ENCODE measurements around the gene RPS21.

Gene RPS21

DNA sequence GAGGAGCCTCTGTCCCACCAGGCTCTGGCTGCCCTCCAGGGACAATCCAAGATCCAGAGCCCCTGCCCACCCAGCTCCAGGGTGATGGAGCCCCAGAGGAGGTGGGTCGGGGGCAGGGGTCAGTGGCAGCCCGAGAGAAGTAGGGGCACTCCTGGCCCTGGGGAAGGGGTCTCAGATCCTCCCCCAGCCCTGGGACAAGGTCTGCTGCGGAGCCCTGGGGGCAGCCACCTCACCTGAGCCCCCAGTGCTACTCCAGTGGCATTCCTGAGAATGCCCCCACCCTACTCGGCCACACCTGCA, 17.1 kb upstream of the RPS21 start:
- Histone ChIP-seq H3K9me2 (replicated peaks; ENCODE audit: control insufficient read depth, low read length) (no peaks in the 10 kb centered on the region), H3F3A (ENCODE audit: control insufficient read depth, insufficient read depth) (peaks cover 9% of the 10 kb centered on the region; the same call in 1 of the 2 replicates), H3K4me1 (ENCODE audit: control insufficient read depth, low read length) (peaks cover 33% of the 10 kb centered on the region), H3K27ac (ENCODE audit: low read depth, low read length) (no peak overlapping the region), H3K27me3 (ENCODE audit: control insufficient read depth, low read length) (peaks cover 34% of the 10 kb centered on the region), H3K79me2 (ENCODE audit: control insufficient read depth, low read length) (peaks cover 19% of the 10 kb centered on the region), H3K36me3 (ENCODE audit: control insufficient read depth, low read length) (no peaks in the 10 kb centered on the region), H4K20me1 (ENCODE audit: control insufficient read depth, insufficient read depth, low read depth, low read length) (no peaks in the 10 kb centered on the region; the same call in 1 of the 2 replicates), H3K9me3 (ENCODE audit: control insufficient read depth, insufficient read depth, low read length) (no peaks in the 10 kb centered on the region), H3K4me3 (ENCODE audit: low read length) (no peak overlapping the region), H3K4me2 (ENCODE audit: low read length) (no peak overlapping the region)
- TF ChIP-seq, protein P1, sequence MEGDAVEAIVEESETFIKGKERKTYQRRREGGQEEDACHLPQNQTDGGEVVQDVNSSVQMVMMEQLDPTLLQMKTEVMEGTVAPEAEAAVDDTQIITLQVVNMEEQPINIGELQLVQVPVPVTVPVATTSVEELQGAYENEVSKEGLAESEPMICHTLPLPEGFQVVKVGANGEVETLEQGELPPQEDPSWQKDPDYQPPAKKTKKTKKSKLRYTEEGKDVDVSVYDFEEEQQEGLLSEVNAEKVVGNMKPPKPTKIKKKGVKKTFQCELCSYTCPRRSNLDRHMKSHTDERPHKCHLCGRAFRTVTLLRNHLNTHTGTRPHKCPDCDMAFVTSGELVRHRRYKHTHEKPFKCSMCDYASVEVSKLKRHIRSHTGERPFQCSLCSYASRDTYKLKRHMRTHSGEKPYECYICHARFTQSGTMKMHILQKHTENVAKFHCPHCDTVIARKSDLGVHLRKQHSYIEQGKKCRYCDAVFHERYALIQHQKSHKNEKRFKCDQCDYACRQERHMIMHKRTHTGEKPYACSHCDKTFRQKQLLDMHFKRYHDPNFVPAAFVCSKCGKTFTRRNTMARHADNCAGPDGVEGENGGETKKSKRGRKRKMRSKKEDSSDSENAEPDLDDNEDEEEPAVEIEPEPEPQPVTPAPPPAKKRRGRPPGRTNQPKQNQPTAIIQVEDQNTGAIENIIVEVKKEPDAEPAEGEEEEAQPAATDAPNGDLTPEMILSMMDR (IDR thresholded peaks at IDR 0.05; ENCODE audit: low read depth, low read length, poor library complexity, severe bottlenecking) = no peak
- TF ChIP-seq EZH2phosphoT487 (IDR thresholded peaks at IDR 0.05; ENCODE audit: borderline replicate concordance, low read length) = no peak

DNA sequence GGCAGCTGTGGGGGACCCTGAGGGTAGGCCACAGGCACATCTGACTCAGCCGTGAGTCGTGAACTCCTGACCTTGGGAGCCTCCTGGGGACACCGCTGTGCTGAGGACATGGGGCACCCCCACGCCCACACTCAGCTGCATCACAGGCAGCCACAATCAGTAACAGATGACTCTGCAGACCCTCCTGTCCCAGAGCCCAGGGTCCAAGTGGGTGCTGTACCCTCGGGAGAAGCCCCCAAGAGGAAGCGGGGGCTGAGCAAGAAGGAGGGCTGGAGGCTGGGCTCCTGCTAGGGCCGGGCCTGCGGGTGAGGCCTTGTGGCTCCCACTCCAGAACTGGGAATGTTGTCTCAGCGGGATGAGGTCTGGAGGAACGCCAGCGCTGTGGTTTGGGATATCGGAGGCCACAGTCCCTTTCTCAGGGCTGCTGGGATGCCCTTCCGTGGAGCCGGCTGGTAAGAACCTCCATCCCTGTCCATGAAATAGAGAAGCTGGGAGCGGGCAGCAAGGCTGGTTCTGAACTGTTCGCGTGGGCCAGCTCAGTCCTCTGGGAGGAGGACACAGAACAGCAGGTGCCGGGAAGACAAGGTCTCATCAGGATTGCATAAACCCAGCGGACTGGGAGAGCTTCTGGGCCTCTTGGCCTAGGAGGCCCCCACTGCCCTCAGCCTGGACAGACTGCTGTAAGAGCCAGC, 16.6 kb upstream of the RPS21 start:
- no peaks in the 10 kb centered on the region for H4K20me1 ChIP-seq (ENCODE audit: control insufficient read depth, insufficient read depth, low read depth, low read length)
- no peak overlapping the region for H3K27ac ChIP-seq (ENCODE audit: low read depth, low read length)
- H3K27me3 ChIP-seq (ENCODE audit: control insufficient read depth, low read length) = peaks cover 34% of the 10 kb centered on the region
- H3K9me3 ChIP-seq (ENCODE audit: control insufficient read depth, insufficient read depth, low read length) = no peaks in the 10 kb centered on the region
- peaks cover 8% of the 10 kb centered on the region; the same call in 1 of the 2 replicates for H3F3A ChIP-seq (ENCODE audit: control insufficient read depth, insufficient read depth)
- peaks cover 14% of the 10 kb centered on the region for H3K79me2 ChIP-seq (ENCODE audit: control insufficient read depth, low read length)
- H3K4me1 ChIP-seq (ENCODE audit: control insufficient read depth, low read length) = peaks cover 36% of the 10 kb centered on the region
- H3K4me3 ChIP-seq (ENCODE audit: low read length) = no peak overlapping the region
- no peaks in the 10 kb centered on the region for H3K36me3 ChIP-seq (ENCODE audit: control insufficient read depth, low read length)
- no peak overlapping the region for H3K4me2 ChIP-seq (ENCODE audit: low read length)
- TF ChIP-seq, protein P1 (IDR thresholded peaks at IDR 0.05; ENCODE audit: low read depth, low read length, poor library complexity, severe bottlenecking) = no peak
- H3K9me2 ChIP-seq (replicated peaks; ENCODE audit: control insufficient read depth, low read length) = no peaks in the 10 kb centered on the region

DNA sequence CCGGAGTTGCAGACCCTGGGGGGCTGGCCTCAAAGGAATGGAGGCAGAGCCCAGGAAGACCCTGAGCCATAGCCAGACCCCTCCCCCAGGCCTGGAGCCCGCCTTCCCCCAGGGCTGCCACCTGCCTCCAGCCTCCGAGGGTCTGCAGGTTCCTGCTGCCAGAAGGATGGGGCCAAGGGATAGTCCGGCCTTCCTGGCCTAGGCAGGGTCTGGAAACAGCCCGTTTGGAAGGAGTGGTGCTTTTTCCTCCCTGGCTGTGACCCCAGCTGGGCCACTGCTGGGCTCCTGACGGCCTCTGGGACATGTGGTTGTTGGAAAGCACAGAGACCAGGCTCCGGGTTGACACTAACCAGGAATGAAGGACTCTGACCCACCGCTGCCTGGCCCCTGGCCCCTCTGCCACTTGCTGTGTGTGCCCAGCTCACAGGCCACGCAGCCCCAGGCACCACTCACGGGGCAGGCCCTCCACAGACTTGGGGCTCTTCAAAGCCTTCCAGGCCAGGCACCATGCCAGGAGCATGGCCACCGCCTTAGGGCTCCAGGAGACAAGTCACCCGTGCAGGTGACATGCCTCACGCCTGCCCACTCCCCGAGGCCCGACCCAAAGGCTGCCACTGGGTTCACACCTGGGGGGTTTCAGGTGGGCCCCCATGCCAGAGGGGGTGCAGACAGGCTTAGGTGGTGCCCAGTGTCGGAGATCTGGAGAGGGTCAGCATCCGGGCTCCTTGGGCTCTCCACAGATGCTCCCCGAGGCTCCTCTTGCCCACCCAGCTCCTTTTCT, 15.9 kb upstream of the RPS21 start:
- H3F3A ChIP-seq (ENCODE audit: control insufficient read depth, insufficient read depth) = peaks cover 2% of the 10 kb centered on the region; the same call in 1 of the 2 replicates
- no peak overlapping the region for H3K4me3 ChIP-seq (ENCODE audit: low read length)
- no peak for TF ChIP-seq EZH2phosphoT487 (IDR thresholded peaks at IDR 0.05; ENCODE audit: borderline replicate concordance, low read length)
- TF ChIP-seq, protein P1 (IDR thresholded peaks at IDR 0.05; ENCODE audit: low read depth, low read length, poor library complexity, severe bottlenecking) = no peak
- H4K20me1 ChIP-seq (ENCODE audit: control insufficient read depth, insufficient read depth, low read depth, low read length) = no peaks in the 10 kb centered on the region
- no peak overlapping the region for H3K27ac ChIP-seq (ENCODE audit: low read depth, low read length)
- no peak overlapping the region for H3K4me2 ChIP-seq (ENCODE audit: low read length)
- no peaks in the 10 kb centered on the region for H3K9me2 ChIP-seq (replicated peaks; ENCODE audit: control insufficient read depth, low read length)
- peaks cover 8% of the 10 kb centered on the region for H3K79me2 ChIP-seq (ENCODE audit: control insufficient read depth, low read length)
- no peaks in the 10 kb centered on the region for H3K9me3 ChIP-seq (ENCODE audit: control insufficient read depth, insufficient read depth, low read length)
- peaks cover 29% of the 10 kb centered on the region for H3K4me1 ChIP-seq (ENCODE audit: control insufficient read depth, low read length)
- H3K27me3 ChIP-seq (ENCODE audit: control insufficient read depth, low read length) = peaks cover 34% of the 10 kb centered on the region
- H3K36me3 ChIP-seq (ENCODE audit: control insufficient read depth, low read length) = no peaks in the 10 kb centered on the region
